ENCODE data around the gene SYNGR1.
"Not testable (repeated sequence)": the region's sequence is repeated elsewhere in the genome, so short reads cannot be mapped to it uniquely, and the experiment has no call there.

SYNGR1 gene

GRCh38 chr22:39401301-39401631 lies 51.5 kb downstream of the SYNGR1 start:
- H3K27me3 ChIP-seq (ENCODE audit: control insufficient read depth, insufficient read depth, low read length): no peaks in the 10 kb centered on the region
- no peaks in the 10 kb centered on the region for H3K36me3 ChIP-seq (ENCODE audit: control insufficient read depth, insufficient read depth, low read length)
- H3K9ac ChIP-seq (ENCODE audit: low read depth, low read length): no peak overlapping the region
- no peak overlapping the region for H3K4me3 ChIP-seq (ENCODE audit: low read depth, low read length)
- peaks cover 6% of the 10 kb centered on the region for H3K4me1 ChIP-seq (ENCODE audit: control insufficient read depth, insufficient read depth, low read length)
- no peaks in the 10 kb centered on the region for H3K9me3 ChIP-seq (ENCODE audit: control insufficient read depth, insufficient read depth, low read length)

- Histone ChIP-seq H3K9me3 (ENCODE audit: control insufficient read depth, insufficient read depth, low read length) (no peaks in the 10 kb centered on the region), H3K4me3 (ENCODE audit: low read depth, low read length) (no peak overlapping the region), H3K27me3 (ENCODE audit: control insufficient read depth, insufficient read depth, low read length) (no peaks in the 10 kb centered on the region), H3K9ac (ENCODE audit: low read depth, low read length) (no peak overlapping the region), H3K36me3 (ENCODE audit: control insufficient read depth, insufficient read depth, low read length) (no peaks in the 10 kb centered on the region), H3K4me1 (ENCODE audit: control insufficient read depth, insufficient read depth, low read length) (peaks cover 3% of the 10 kb centered on the region)
Observed at GRCh38 chr22:39405346-39406085, 55.7 kb downstream of the SYNGR1 start.

- Histone ChIP-seq H3K36me3 (ENCODE audit: control insufficient read depth, insufficient read depth, low read length) (no peaks in the 10 kb centered on the region), H3K9me3 (ENCODE audit: control insufficient read depth, insufficient read depth, low read length) (no peaks in the 10 kb centered on the region), H3K27me3 (ENCODE audit: control insufficient read depth, insufficient read depth, low read length) (no peaks in the 10 kb centered on the region), H3K9ac (ENCODE audit: low read depth, low read length) (no peak overlapping the region), H3K4me3 (ENCODE audit: low read depth, low read length) (no peak overlapping the region), H3K4me1 (ENCODE audit: control insufficient read depth, insufficient read depth, low read length) (peaks cover 3% of the 10 kb centered on the region)
Observed at GRCh38 chr22:39408173-39408572, 58.4 kb downstream of the SYNGR1 start.

- no peaks in the 10 kb centered on the region for H3K9me3 ChIP-seq (ENCODE audit: control insufficient read depth, insufficient read depth, low read length)
- no peaks in the 10 kb centered on the region for H3K36me3 ChIP-seq (ENCODE audit: control insufficient read depth, insufficient read depth, low read length)
- H3K4me1 ChIP-seq (ENCODE audit: control insufficient read depth, insufficient read depth, low read length): peaks cover 3% of the 10 kb centered on the region
- no peaks in the 10 kb centered on the region for H3K27me3 ChIP-seq (ENCODE audit: control insufficient read depth, insufficient read depth, low read length)
- no peak overlapping the region for H3K9ac ChIP-seq (ENCODE audit: low read depth, low read length)
- H3K4me3 ChIP-seq (ENCODE audit: low read depth, low read length): no peak overlapping the region
Observed at GRCh38 chr22:39408807-39409206, 59.0 kb downstream of the SYNGR1 start.

- no peaks in the 10 kb centered on the region for H3K27me3 ChIP-seq (ENCODE audit: control insufficient read depth, insufficient read depth, low read length)
- H3K4me1 ChIP-seq (ENCODE audit: control insufficient read depth, insufficient read depth, low read length): peaks cover 3% of the 10 kb centered on the region
- no peak overlapping the region for H3K4me3 ChIP-seq (ENCODE audit: low read depth, low read length)
- no peaks in the 10 kb centered on the region for H3K9me3 ChIP-seq (ENCODE audit: control insufficient read depth, insufficient read depth, low read length)
- no peaks in the 10 kb centered on the region for H3K36me3 ChIP-seq (ENCODE audit: control insufficient read depth, insufficient read depth, low read length)
- no peak overlapping the region for H3K9ac ChIP-seq (ENCODE audit: low read depth, low read length)
Observed at GRCh38 chr22:39409516-39410029, 59.8 kb downstream of the SYNGR1 start.

GRCh38 chr22:39410264-39410663 lies 60.5 kb downstream of the SYNGR1 start:
- no peaks in the 10 kb centered on the region for H3K36me3 ChIP-seq (ENCODE audit: control insufficient read depth, insufficient read depth, low read length)
- no peaks in the 10 kb centered on the region for H3K9me3 ChIP-seq (ENCODE audit: control insufficient read depth, insufficient read depth, low read length)
- H3K4me3 ChIP-seq (ENCODE audit: low read depth, low read length): no peak overlapping the region
- H3K4me1 ChIP-seq (ENCODE audit: control insufficient read depth, insufficient read depth, low read length): no peaks in the 10 kb centered on the region
- no peaks in the 10 kb centered on the region for H3K27me3 ChIP-seq (ENCODE audit: control insufficient read depth, insufficient read depth, low read length)
- no peak overlapping the region for H3K9ac ChIP-seq (ENCODE audit: low read depth, low read length)

GRCh38 chr22:39411828-39412365 lies 62.1 kb downstream of the SYNGR1 start:
- not testable (repeated sequence) for H3K4me3 ChIP-seq (ENCODE audit: low read depth, low read length); H3K36me3 ChIP-seq (ENCODE audit: control insufficient read depth, insufficient read depth, low read length); H3K27me3 ChIP-seq (ENCODE audit: control insufficient read depth, insufficient read depth, low read length); H3K9ac ChIP-seq (ENCODE audit: low read depth, low read length); H3K9me3 ChIP-seq (ENCODE audit: control insufficient read depth, insufficient read depth, low read length); H3K4me1 ChIP-seq (ENCODE audit: control insufficient read depth, insufficient read depth, low read length)

- not testable (repeated sequence) for H3K4me3 ChIP-seq (ENCODE audit: low read depth, low read length); H3K27me3 ChIP-seq (ENCODE audit: control insufficient read depth, insufficient read depth, low read length); H3K4me1 ChIP-seq (ENCODE audit: control insufficient read depth, insufficient read depth, low read length); H3K9me3 ChIP-seq (ENCODE audit: control insufficient read depth, insufficient read depth, low read length); H3K9ac ChIP-seq (ENCODE audit: low read depth, low read length)
- H3K36me3 ChIP-seq (ENCODE audit: control insufficient read depth, insufficient read depth, low read length): peaks cover 18% of the 10 kb centered on the region
Observed at GRCh38 chr22:39413204-39413603, 63.4 kb downstream of the SYNGR1 start.

GRCh38 chr22:39414377-39414776 lies 64.6 kb downstream of the SYNGR1 start:
- peaks cover 28% of the 10 kb centered on the region for H3K36me3 ChIP-seq (ENCODE audit: control insufficient read depth, insufficient read depth, low read length)
- no peaks in the 10 kb centered on the region for H3K4me1 ChIP-seq (ENCODE audit: control insufficient read depth, insufficient read depth, low read length)
- no peak overlapping the region for H3K9ac ChIP-seq (ENCODE audit: low read depth, low read length)
- no peak overlapping the region for H3K4me3 ChIP-seq (ENCODE audit: low read depth, low read length)
- H3K9me3 ChIP-seq (ENCODE audit: control insufficient read depth, insufficient read depth, low read length): no peaks in the 10 kb centered on the region
- no peaks in the 10 kb centered on the region for H3K27me3 ChIP-seq (ENCODE audit: control insufficient read depth, insufficient read depth, low read length)

GRCh38 chr22:39414886-39415285 lies 65.1 kb downstream of the SYNGR1 start:
- no peaks in the 10 kb centered on the region for H3K9me3 ChIP-seq (ENCODE audit: control insufficient read depth, insufficient read depth, low read length)
- no peak overlapping the region for H3K4me3 ChIP-seq (ENCODE audit: low read depth, low read length)
- H3K9ac ChIP-seq (ENCODE audit: low read depth, low read length): no peak overlapping the region
- peaks cover 31% of the 10 kb centered on the region for H3K36me3 ChIP-seq (ENCODE audit: control insufficient read depth, insufficient read depth, low read length)
- no peaks in the 10 kb centered on the region for H3K4me1 ChIP-seq (ENCODE audit: control insufficient read depth, insufficient read depth, low read length)
- no peaks in the 10 kb centered on the region for H3K27me3 ChIP-seq (ENCODE audit: control insufficient read depth, insufficient read depth, low read length)

- Histone ChIP-seq H3K36me3 (ENCODE audit: control insufficient read depth, insufficient read depth, low read length) (peaks cover 37% of the 10 kb centered on the region), H3K4me1 (ENCODE audit: control insufficient read depth, insufficient read depth, low read length) (no peaks in the 10 kb centered on the region)
Observed at GRCh38 chr22:39415506-39415905, 65.7 kb downstream of the SYNGR1 start.

GRCh38 chr22:39416319-39416718 lies 66.5 kb downstream of the SYNGR1 start:
- H3K9me3 ChIP-seq (ENCODE audit: control insufficient read depth, insufficient read depth, low read length): no peaks in the 10 kb centered on the region
- H3K9ac ChIP-seq (ENCODE audit: low read depth, low read length): no peak overlapping the region
- H3K36me3 ChIP-seq (ENCODE audit: control insufficient read depth, insufficient read depth, low read length): peaks cover 39% of the 10 kb centered on the region
- H3K4me1 ChIP-seq (ENCODE audit: control insufficient read depth, insufficient read depth, low read length): no peaks in the 10 kb centered on the region
- H3K27me3 ChIP-seq (ENCODE audit: control insufficient read depth, insufficient read depth, low read length): no peaks in the 10 kb centered on the region
- H3K4me3 ChIP-seq (ENCODE audit: low read depth, low read length): no peak overlapping the region

More at GRCh38 chr22:39415506-39415905, 65.7 kb downstream of the SYNGR1 start:
- Histone ChIP-seq H3K9me3 (ENCODE audit: control insufficient read depth, insufficient read depth, low read length) (no peaks in the 10 kb centered on the region), H3K9ac (ENCODE audit: low read depth, low read length) (no peak overlapping the region), H3K27me3 (ENCODE audit: control insufficient read depth, insufficient read depth, low read length) (no peaks in the 10 kb centered on the region), H3K4me3 (ENCODE audit: low read depth, low read length) (no peak overlapping the region)

All from iPS-15b (cell line).